Fibroblast of mammary gland (primary cell): ENCODE measurements around the gene TMEM18.

Experiments used
- DNase-seq: peaks from one replicate; pipeline ENCODE4 v3.0.0-alpha.2; 2010; ENCODE audit warnings: low read depth
- H3K4me3 ChIP-seq: 2 replicates; pipeline ENCODE4 v1.5.1; 2011; ENCODE audit warnings: low read depth, mild to moderate bottlenecking, low read length, moderate library complexity; ENCODE audit not compliant: control insufficient read depth
- TF ChIP-seq, protein P1 (sequence below): conservative IDR thresholded peaks from 2 replicates; pipeline ENCODE4 v1.5.1; 2011; ENCODE audit warnings: low read depth, low read length, inconsistent platforms; ENCODE audit not compliant: control insufficient read depth, insufficient read depth

The TMEM18 gene

GRCh38 chr2:655626-656025, 21.6 kb downstream of the TMEM18 start:
- H3K4me3 ChIP-seq, result no peak overlapping the region
- TF ChIP-seq, protein P1, sequence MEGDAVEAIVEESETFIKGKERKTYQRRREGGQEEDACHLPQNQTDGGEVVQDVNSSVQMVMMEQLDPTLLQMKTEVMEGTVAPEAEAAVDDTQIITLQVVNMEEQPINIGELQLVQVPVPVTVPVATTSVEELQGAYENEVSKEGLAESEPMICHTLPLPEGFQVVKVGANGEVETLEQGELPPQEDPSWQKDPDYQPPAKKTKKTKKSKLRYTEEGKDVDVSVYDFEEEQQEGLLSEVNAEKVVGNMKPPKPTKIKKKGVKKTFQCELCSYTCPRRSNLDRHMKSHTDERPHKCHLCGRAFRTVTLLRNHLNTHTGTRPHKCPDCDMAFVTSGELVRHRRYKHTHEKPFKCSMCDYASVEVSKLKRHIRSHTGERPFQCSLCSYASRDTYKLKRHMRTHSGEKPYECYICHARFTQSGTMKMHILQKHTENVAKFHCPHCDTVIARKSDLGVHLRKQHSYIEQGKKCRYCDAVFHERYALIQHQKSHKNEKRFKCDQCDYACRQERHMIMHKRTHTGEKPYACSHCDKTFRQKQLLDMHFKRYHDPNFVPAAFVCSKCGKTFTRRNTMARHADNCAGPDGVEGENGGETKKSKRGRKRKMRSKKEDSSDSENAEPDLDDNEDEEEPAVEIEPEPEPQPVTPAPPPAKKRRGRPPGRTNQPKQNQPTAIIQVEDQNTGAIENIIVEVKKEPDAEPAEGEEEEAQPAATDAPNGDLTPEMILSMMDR, result no peak
- DNase-seq, result peak; percentile 34

- H3K4me3 ChIP-seq, result no peak overlapping the region
- no peak for DNase-seq
- TF ChIP-seq, protein P1, result no peak
Measured at GRCh38 chr2:654896-655295, 22.3 kb downstream of the TMEM18 start.

DNA sequence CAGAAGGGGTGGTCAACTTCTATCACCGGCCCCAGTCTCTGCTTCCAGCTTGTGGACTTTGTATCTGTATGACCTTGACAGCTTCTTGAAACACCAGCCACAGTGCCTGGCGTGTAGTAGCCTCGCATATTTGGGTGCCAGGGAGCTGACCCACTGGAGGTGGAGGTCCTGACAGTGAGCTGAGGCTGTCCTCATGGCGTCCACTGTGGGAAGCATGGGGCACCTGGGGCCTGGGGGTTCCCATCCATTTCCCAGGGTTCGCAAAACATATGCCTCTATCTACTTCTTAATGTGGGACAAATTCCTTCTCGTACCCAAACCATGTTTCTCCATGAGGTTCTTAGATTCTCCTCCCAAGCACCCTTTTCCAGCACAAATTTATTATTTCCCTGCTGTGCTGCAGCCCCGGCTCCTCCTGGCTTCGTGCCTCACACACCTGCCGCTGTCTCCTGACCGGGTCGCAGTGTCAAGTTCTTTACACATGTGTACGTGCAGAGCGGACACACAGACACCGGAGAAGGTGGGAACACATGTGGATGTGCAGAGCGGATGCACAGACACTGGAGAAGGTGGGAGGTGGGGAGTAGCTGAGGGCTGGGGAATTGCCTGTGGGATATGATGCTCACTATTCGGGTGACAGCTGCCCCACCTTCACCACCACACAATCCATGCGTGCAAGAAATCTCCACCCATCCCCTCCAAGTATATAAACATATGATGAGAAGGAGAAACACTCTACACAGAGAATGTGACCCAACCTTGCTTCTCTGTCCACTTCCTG, 23.4 kb downstream of the TMEM18 start:
- H3K4me3 ChIP-seq, result no peak overlapping the region
- DNase-seq, result no peak
- TF ChIP-seq, protein P1, result no peak

- TF ChIP-seq, protein P1, result no peak
- no peak for DNase-seq
- H3K4me3 ChIP-seq, result no peak overlapping the region
Measured at GRCh38 chr2:652881-653480, 24.2 kb downstream of the TMEM18 start.

DNA sequence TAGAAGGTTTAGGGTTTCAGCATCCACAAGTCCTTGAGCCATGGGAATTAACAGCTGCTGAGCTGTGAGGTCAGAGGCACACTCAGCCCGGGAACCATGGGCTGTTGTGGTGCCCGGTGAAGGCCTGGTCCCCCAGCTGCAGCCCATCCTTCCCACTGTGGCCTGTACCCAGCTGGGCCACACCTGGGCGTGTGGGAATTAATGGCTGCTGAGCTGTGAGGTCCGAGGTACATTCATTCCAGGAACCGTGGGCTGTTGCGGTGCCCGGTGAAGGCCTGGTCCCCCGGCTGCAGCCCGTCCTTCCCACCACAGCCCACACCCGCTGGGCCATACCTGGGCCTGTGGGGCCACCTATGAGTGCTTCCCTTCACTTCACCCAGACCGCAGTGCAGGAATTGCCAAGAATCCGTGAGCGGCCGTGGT, 25.2 kb downstream of the TMEM18 start:
- TF ChIP-seq, protein P1, result no peak
- H3K4me3 ChIP-seq, result no peak overlapping the region
- no peak for DNase-seq

- no peak overlapping the region for H3K4me3 ChIP-seq
- DNase-seq, result no peak
Measured at GRCh38 chr2:650343-651310, 26.6 kb downstream of the TMEM18 start.

More at GRCh38 chr2:650343-651310, 26.6 kb downstream of the TMEM18 start:
- TF ChIP-seq, protein P1, result no peak
